CD8-positive, alpha-beta memory T cell (primary cell): ENCODE results near the gene WWC1. TPM values are rescaled to one million over a fixed set of nuclear protein-coding genes. Genes with fewer than 3 reads are reported as not detected.
A peak's percentile ranks its signal among the peaks of the same experiment; 100 is the strongest.

Experiments
- CTCF ChIA-PET: fragments of 350-600 bp; sonication (Branson Sonifier 250); formaldehyde crosslinking; loops from one replicate; lab custom pipeline; 2021; ENCODE audit warnings: antibody characterized with exemption; lab: Charles Lee
- POLR2A ChIA-PET: fragments of 350-600 bp; sonication (Branson Sonifier 250); formaldehyde crosslinking; loops from one replicate; lab custom pipeline; 2021; ENCODE audit warnings: antibody characterized with exemption; lab: Charles Lee
- DNase-seq, 5 donors: peaks; one replicate each; pipeline versions ENCODE4 v3.0.0 to v3.0.0-alpha.2; 2020 to 2022; ENCODE audit warnings: mixed read lengths in 1 of 5
- H3K27ac ChIP-seq: one replicate; pipeline ENCODE4 v1.7.0; 2013; ENCODE audit warnings: low read depth, mild to moderate bottlenecking, low read length, moderate library complexity
- H3K27me3 ChIP-seq: 2 replicates; pipeline ENCODE4 v1.7.0; 2013; ENCODE audit warnings: low read length, mild to moderate bottlenecking; ENCODE audit not compliant: insufficient read depth, poor library complexity, severe bottlenecking
- H3K36me3 ChIP-seq: 2 replicates; pipeline ENCODE4 v1.7.0; 2013; ENCODE audit warnings: mild to moderate bottlenecking, low read length, moderate library complexity; ENCODE audit not compliant: insufficient read depth
- H3K4me1 ChIP-seq: 2 replicates; pipeline ENCODE4 v1.7.0; 2013; ENCODE audit warnings: mild to moderate bottlenecking, low read length, moderate library complexity; ENCODE audit not compliant: insufficient read depth
- H3K4me3 ChIP-seq: 2 replicates; pipeline ENCODE4 v1.7.0; 2013; ENCODE audit warnings: mild to moderate bottlenecking, low read length
- H3K9me3 ChIP-seq: 2 replicates; pipeline ENCODE4 v1.7.0; 2013; ENCODE audit warnings: mild to moderate bottlenecking, low read length
- H3K27ac Mint-ChIP-seq, 8 donors: one replicate each; pipeline ENCODE4 v1.8.0; 2020 to 2021; ENCODE audit warnings: mixed read lengths in 8 of 8, mild to moderate bottlenecking in 6 of 8, inconsistent platforms in 3 of 8, moderate library complexity in 3 of 8
- H3K27me3 Mint-ChIP-seq, 2 donors: one replicate each; pipeline ENCODE4 v1.8.0; 2020 to 2021; ENCODE audit warnings: mixed read lengths in 2 of 2, mild to moderate bottlenecking in 1 of 2, moderate library complexity in 1 of 2
- H3K36me3 Mint-ChIP-seq, 3 donors: one replicate each; pipeline ENCODE4 v1.8.0; 2020 to 2021; ENCODE audit warnings: mixed read lengths in 3 of 3, inconsistent platforms in 1 of 3, mild to moderate bottlenecking in 1 of 3
- H3K4me1 Mint-ChIP-seq, 3 donors: one replicate each; pipeline ENCODE4 v1.8.0; 2020 to 2021; ENCODE audit warnings: mixed read lengths in 3 of 3, inconsistent platforms in 1 of 3, mild to moderate bottlenecking in 1 of 3
- H3K4me3 Mint-ChIP-seq, 7 donors: one replicate each; pipeline ENCODE4 v1.8.0; 2020 to 2021; ENCODE audit warnings: mixed read lengths in 7 of 7, mild to moderate bottlenecking in 6 of 7, moderate library complexity in 4 of 7, inconsistent platforms in 2 of 7
- H3K9me3 Mint-ChIP-seq, 5 donors: one replicate each; pipeline ENCODE4 v1.8.0; 2020 to 2022; ENCODE audit warnings: mixed read lengths in 5 of 5, mild to moderate bottlenecking in 3 of 5, moderate library complexity in 2 of 5, inconsistent platforms in 1 of 5
- polyA plus RNA-seq: library from polyadenylated mRNA; unstranded; fragments of 300-500 nt; fragmentation: Illumina TruSeq; gene quantifications from one replicate; pipeline ENCODE4 v1.2.3, GENCODE V29; 2021
- total RNA-seq, 2 experiments: library from RNA; stranded (reverse); gene quantifications; one replicate each; pipeline ENCODE4 v1.2.3, GENCODE V29; 2021

Gene WWC1
- total and polyA plus RNA-seq, 3 experiments from 2014 or later: 0.52 to 1.8 (median 0.77) TPM

GRCh38 chr5:168463081-168463480 is 171.6 kb downstream of the WWC1 start:
- Histone ChIP-seq H3K4me1 (no peaks in the 10 kb centered on the region), H3K27me3 (no peaks in the 10 kb centered on the region), H3K36me3 (no peaks in the 10 kb centered on the region), H3K9me3 (no peaks in the 10 kb centered on the region), H3K4me3 (no peak overlapping the region), H3K27ac (no peak overlapping the region)
- ChIA-PET CTCF (no interaction called here), POLR2A (no interaction called here)
- H3K27me3 Mint-ChIP-seq: peaks cover 3 to 8% of the 10 kb centered on the region in 2 donors
- H3K4me1 Mint-ChIP-seq: peaks cover 0 to 4% (median 0%) of the 10 kb centered on the region in 3 donors
- no peak overlapping the region for H3K27ac Mint-ChIP-seq
- H3K9me3 Mint-ChIP-seq: peaks cover 0 to 3% (median 0%) of the 10 kb centered on the region in 5 donors
- DNase-seq: no peak
- no peak overlapping the region for H3K4me3 Mint-ChIP-seq
- no peaks in the 10 kb centered on the region for H3K36me3 Mint-ChIP-seq

- DNase-seq: no peak
- ChIA-PET CTCF (no interaction called here), POLR2A (interaction anchor here (0.6 kb wide), 1 partner anchor 1080 kb away, joined by 4 read pairs; no protein-coding TSS in a partner anchor)
- H3K9me3 ChIP-seq: no peaks in the 10 kb centered on the region
- H3K4me1 Mint-ChIP-seq: peaks cover 0 to 4% (median 0%) of the 10 kb centered on the region in 3 donors
- H3K27ac Mint-ChIP-seq: no peak overlapping the region
- no peaks in the 10 kb centered on the region for H3K4me1 ChIP-seq
- H3K27me3 ChIP-seq: no peaks in the 10 kb centered on the region
- H3K36me3 Mint-ChIP-seq: no peaks in the 10 kb centered on the region
- no peaks in the 10 kb centered on the region for H3K9me3 Mint-ChIP-seq
- no peak overlapping the region for H3K27ac ChIP-seq
- H3K36me3 ChIP-seq: no peaks in the 10 kb centered on the region
- H3K27me3 Mint-ChIP-seq: peaks cover 3 to 4% of the 10 kb centered on the region in 2 donors
- H3K4me3 Mint-ChIP-seq: no peak overlapping the region
- H3K4me3 ChIP-seq: no peak overlapping the region
Observed at GRCh38 chr5:168464214-168464613, 172.8 kb downstream of the WWC1 start.

- H3K4me1 Mint-ChIP-seq: peaks cover 0 to 4% (median 0%) of the 10 kb centered on the region in 3 donors
- no peak overlapping the region for H3K27ac Mint-ChIP-seq
- CTCF ChIA-PET: no interaction called here
Observed at GRCh38 chr5:168464641-168465040, 173.2 kb downstream of the WWC1 start.

GRCh38 chr5:168467755-168468330 is 176.4 kb downstream of the WWC1 start:
- DNase-seq: no peak
- no peak overlapping the region for H3K27ac ChIP-seq
- Mint-ChIP-seq H3K4me3 (no peak overlapping the region), H3K4me1 (peaks cover 0 to 4% (median 0%) of the 10 kb centered on the region in 3 donors), H3K27me3 (peaks cover 3 to 7% of the 10 kb centered on the region in 2 donors), H3K9me3 (no peaks in the 10 kb centered on the region), H3K27ac (peak overlapping the region in 1 of 8 donors; percentile 7), H3K36me3 (no peaks in the 10 kb centered on the region)
- ChIA-PET POLR2A (no interaction called here), CTCF (interaction anchor here (1.1 kb wide), 1 partner anchor 176 kb away, joined by 3 read pairs; the partner anchor contains the start of gene WWC1)
- H3K4me1 ChIP-seq: no peaks in the 10 kb centered on the region
- no peaks in the 10 kb centered on the region for H3K36me3 ChIP-seq
- no peaks in the 10 kb centered on the region for H3K27me3 ChIP-seq
- H3K9me3 ChIP-seq: no peaks in the 10 kb centered on the region
- no peak overlapping the region for H3K4me3 ChIP-seq

More at GRCh38 chr5:168464641-168465040, 173.2 kb downstream of the WWC1 start:
- H3K9me3 ChIP-seq: no peaks in the 10 kb centered on the region
- POLR2A ChIA-PET: interaction anchor here (0.6 kb wide), 1 partner anchor 1080 kb away, joined by 4 read pairs; no protein-coding TSS in a partner anchor
- no peak for DNase-seq
- Mint-ChIP-seq H3K9me3 (no peaks in the 10 kb centered on the region), H3K27me3 (peaks cover 3 to 4% of the 10 kb centered on the region in 2 donors), H3K4me3 (no peak overlapping the region), H3K36me3 (no peaks in the 10 kb centered on the region)
- H3K36me3 ChIP-seq: no peaks in the 10 kb centered on the region
- no peak overlapping the region for H3K27ac ChIP-seq
- no peak overlapping the region for H3K4me3 ChIP-seq
- no peaks in the 10 kb centered on the region for H3K4me1 ChIP-seq
- H3K27me3 ChIP-seq: no peaks in the 10 kb centered on the region

- no peaks in the 10 kb centered on the region for H3K36me3 ChIP-seq
- Mint-ChIP-seq H3K27me3 (peaks cover 2 to 7% of the 10 kb centered on the region in 2 donors), H3K4me3 (no peak overlapping the region), H3K36me3 (no peaks in the 10 kb centered on the region), H3K27ac (no peak overlapping the region), H3K9me3 (no peaks in the 10 kb centered on the region), H3K4me1 (peaks cover 0 to 3% (median 0%) of the 10 kb centered on the region in 3 donors)
- no peaks in the 10 kb centered on the region for H3K4me1 ChIP-seq
- POLR2A ChIA-PET: no interaction called here
- no peaks in the 10 kb centered on the region for H3K9me3 ChIP-seq
- H3K27ac ChIP-seq: no peak overlapping the region
- no peak for DNase-seq
- CTCF ChIA-PET: interaction anchor here (1.1 to 1.2 kb wide), 2 partner anchors 15 to 177 kb away, joined by 3 read pairs; partner anchors contain the start of gene WWC1
- no peak overlapping the region for H3K4me3 ChIP-seq
- H3K27me3 ChIP-seq: no peaks in the 10 kb centered on the region
Observed at GRCh38 chr5:168468836-168469235, 177.4 kb downstream of the WWC1 start.

GRCh38 chr5:168469816-168470215 is 178.4 kb downstream of the WWC1 start:
- Histone ChIP-seq H3K36me3 (no peaks in the 10 kb centered on the region), H3K4me3 (no peak overlapping the region), H3K27me3 (no peaks in the 10 kb centered on the region), H3K27ac (no peak overlapping the region), H3K9me3 (no peaks in the 10 kb centered on the region), H3K4me1 (no peaks in the 10 kb centered on the region)
- Mint-ChIP-seq H3K36me3 (no peaks in the 10 kb centered on the region), H3K4me3 (no peak overlapping the region), H3K9me3 (no peaks in the 10 kb centered on the region), H3K4me1 (no peaks in the 10 kb centered on the region), H3K27me3 (peaks cover 1 to 3% of the 10 kb centered on the region in 2 donors), H3K27ac (peak overlapping the region in 1 of 8 donors; percentile 29)
- DNase-seq: no peak
- ChIA-PET CTCF (no interaction called here), POLR2A (no interaction called here)

- Mint-ChIP-seq H3K9me3 (no peaks in the 10 kb centered on the region), H3K4me1 (no peaks in the 10 kb centered on the region), H3K27me3 (peaks cover 1 to 3% of the 10 kb centered on the region in 2 donors), H3K4me3 (no peak overlapping the region), H3K27ac (no peak overlapping the region), H3K36me3 (no peaks in the 10 kb centered on the region)
- Histone ChIP-seq H3K27me3 (no peaks in the 10 kb centered on the region), H3K36me3 (no peaks in the 10 kb centered on the region), H3K9me3 (no peaks in the 10 kb centered on the region), H3K4me1 (no peaks in the 10 kb centered on the region), H3K27ac (no peak overlapping the region), H3K4me3 (no peak overlapping the region)
- ChIA-PET POLR2A (no interaction called here), CTCF (no interaction called here)
- no peak for DNase-seq
Observed at GRCh38 chr5:168471785-168472184, 180.3 kb downstream of the WWC1 start.

GRCh38 chr5:168472329-168472728 is 180.9 kb downstream of the WWC1 start:
- CTCF ChIA-PET: no interaction called here
- H3K36me3 Mint-ChIP-seq: no peaks in the 10 kb centered on the region
- no peak overlapping the region for H3K27ac ChIP-seq
- no peaks in the 10 kb centered on the region for H3K4me1 Mint-ChIP-seq
- no peaks in the 10 kb centered on the region for H3K27me3 ChIP-seq
- no peaks in the 10 kb centered on the region for H3K9me3 Mint-ChIP-seq
- H3K4me3 ChIP-seq: no peak overlapping the region
- DNase-seq: no peak
- H3K36me3 ChIP-seq: no peaks in the 10 kb centered on the region
- peaks cover 0 to 3% of the 10 kb centered on the region in 2 donors for H3K27me3 Mint-ChIP-seq
- POLR2A ChIA-PET: no interaction called here
- H3K4me1 ChIP-seq: no peaks in the 10 kb centered on the region
- no peaks in the 10 kb centered on the region for H3K9me3 ChIP-seq
- H3K27ac Mint-ChIP-seq: peak overlapping the region in 1 of 8 donors; percentile 24
- no peak overlapping the region for H3K4me3 Mint-ChIP-seq
